Heart right ventricle (tissue), 16 donors: ENCODE data around the gene UTP11. TPM values are rescaled to one million over a fixed set of nuclear protein-coding genes. Genes with fewer than 3 reads are reported as not detected.
A peak's percentile ranks its signal among the peaks of the same experiment; 100 is the strongest.
"Not testable (repeated sequence)": the region's sequence is repeated elsewhere in the genome, so short reads cannot be mapped to it uniquely, and the experiment has no call there.

ENCODE experiments used
- ATAC-seq, 8 donors: fragments of 200-7000 bp; cut with Tn5 transposase; one replicate each; pipeline ENCODE4 v1.9.1; 2020; ENCODE audit warnings: mild to moderate bottlenecking in 8 of 8, moderate library complexity in 8 of 8, moderate number of reproducible peaks in 1 of 8
- DNase-seq, 2 donors: peaks; one replicate each; pipeline ENCODE4 v3.0.0-alpha.2; 2020
- H3K27ac ChIP-seq, 10 donors: fragments of 200-600 bp; sonication (generic) in 2 of 10; one replicate each; pipeline versions ENCODE4 v1.5.0 to v1.8.0; 2020 to 2022; ENCODE audit warnings: mild to moderate bottlenecking in 3 of 10
- H3K27me3 ChIP-seq, 7 donors: fragments of 200-600 bp; one replicate each; pipeline ENCODE4 v1.8.0; 2021 to 2022; ENCODE audit warnings: mild to moderate bottlenecking in 2 of 7
- H3K36me3 ChIP-seq, 9 donors: fragments of 200-600 bp; sonication (generic) in 1 of 9; one replicate each; pipeline versions ENCODE4 v1.5.0 to v1.8.0; 2020 to 2022; ENCODE audit warnings: mild to moderate bottlenecking in 2 of 9
- H3K4me1 ChIP-seq, 9 donors: fragments of 200-600 bp; sonication (generic) in 1 of 9; one replicate each; pipeline versions ENCODE4 v1.5.0 to v1.8.0; 2020 to 2022; ENCODE audit warnings: mild to moderate bottlenecking in 4 of 9
- H3K4me3 ChIP-seq, 10 donors: fragments of 200-600 bp; sonication (generic) in 2 of 10; one replicate each; pipeline versions ENCODE4 v1.5.0 to v1.8.0; 2020 to 2022; ENCODE audit warnings: mild to moderate bottlenecking in 7 of 10, moderate library complexity in 2 of 10
- H3K9me3 ChIP-seq, 11 donors: fragments of 200-600 bp in 10 of 11; sonication (generic) in 2 of 11; one replicate each; pipeline versions ENCODE4 v1.5.0 to v1.8.0; 2013 to 2022; ENCODE audit warnings: mild to moderate bottlenecking in 2 of 11, control low read depth in 1 of 11, moderate library complexity in 1 of 11
- CTCF ChIP-seq, 9 donors: fragments of 200-600 bp; sonication (generic) in 2 of 9; IDR thresholded peaks; one replicate each; pipeline versions ENCODE4 v1.5.0 to v1.8.0; 2021 to 2022; ENCODE audit warnings: antibody characterized with exemption in 9 of 9, mild to moderate bottlenecking in 5 of 9, moderate library complexity in 1 of 9
- WGBS, 2 donors: extraction: QIAGEN DNeasy Blood & Tissue Kit; methylation state at CpG; one replicate each; pipeline ENCODE4 v1.1.7; 2013; ENCODE audit warnings: inconsistent platforms in 1 of 2; 5-methylcytosine and 5-hydroxymethylcytosine counted together
- intact Hi-C, 10 donors: fragments of 100-400 bp; cut with DNase I; formaldehyde crosslinking; loops; one replicate each; pipeline versions ENCODE4 v1.11.1 to v1.14.2; 2022
- long read RNA-seq, 3 donors: library from polyadenylated mRNA; unstranded; transcript quantifications; one replicate each; pipeline ENCODE4 v2.0.0, GENCODE V29; 2020 to 2021
- polyA plus RNA-seq, 2 donors: library from polyadenylated mRNA; stranded (reverse); fragments of 200-250 nt; gene quantifications; one replicate each; pipeline ENCODE4 v1.2.3, GENCODE V29; 2013
- total RNA-seq, 10 donors: library from RNA; stranded (reverse); fragmentation: NEBNext Ultra II Directional in 3 of 10; extraction: Animal tissue kit (Norgen Biotek cat#: 25700) in 3 of 10; gene quantifications; one replicate each; pipeline versions ENCODE4 v1.2.1 to v1.2.4, GENCODE V29; 2021 to 2023
- donor health status: Arrhythmogenic right ventricular cardiomyopathy.
- donor health status: ischemic (EF 13 %, LVEDD 7.1; RV severe dilation, severe dysfunction).
- donor health status: healthy with polysubstance abuse.
- donor health status: DM: no; HTN: yes; CAD: no.
- donor health status: DM: no; HTN: no; CAD: no.
- donor health status: ischemic (EF 25% LVEDD 6.9; RV normal size, moderate dysfunction).
- donor health status: ischemic (EF 25% LVEDD 5.7; RV mildly dilated, moderate dysfunction).
- donor health status: healthy.
- donor health status: DM: yes; HTN: yes; CAD: no.
- donor health status: Ischemic cardiomyopathy.
- donor health status: ischemic (EF 35%, LVEDD 5.7; RV mildly dilated, moderate dysfunction).
- donor health status: nonischemic (EF 11% LVEDD 7.7; RV severe dilation, severe dysfunction).
- donor health status: DM: yes; HTN: yes; CAD: no.
- donor health status: PGD.
- donor health status: ischemic (EF 29% LVEDD 5.4; RV normal size, mild dysfunction).
- donor health status: nonischemic (EF 23%, LVEDD 6.1; RV moderate dilation, normal function).

The UTP11 gene
- total RNA-seq (10 to 100 TPM; 24.1 to 59.8 (median 37.1) TPM), polyA plus RNA-seq (10 to 100 TPM; 22.9 to 34.2 TPM)
- long read RNA-seq, donor 1, transcript UTP11-201 (8 exons, 2,019 nt) = major isoform, 40 of 43 reads
- long read RNA-seq, donor 1, partial matches to known transcripts = 0 of 43 reads
- long read RNA-seq, donor 1, other reads (novel, unspliced or antisense) = 3 of 43 reads
- long read RNA-seq, donor 2, transcript UTP11-201 (8 exons, 2,019 nt) = major isoform, 52 of 60 reads
- long read RNA-seq, donor 2, partial matches to known transcripts = 5 of 60 reads
- long read RNA-seq, donor 2, other reads (novel, unspliced or antisense) = 1 of 60 reads
- long read RNA-seq, donor 3, transcript UTP11-201 (8 exons, 2,019 nt) = major isoform, 81 of 89 reads
- long read RNA-seq, donor 3, partial matches to known transcripts = 6 of 89 reads
- long read RNA-seq, donor 3, other reads (novel, unspliced or antisense) = 1 of 89 reads

GRCh38 chr1:38012363-38013226 lies at the start of gene UTP11:
Gene UTP11 (plus strand): TSS chr1:38012734. CDS start chr1:38012803, 69 bp downstream.
- peaks cover 0 to 28% (median 6%) of the 10 kb centered on the region in 9 donors for H3K36me3 ChIP-seq
- peak within 1 kb of the TSS; percentile 60 to 85 (median 78) for H3K4me3 ChIP-seq
- 1% methylated on average over 49 of the region's 49 CpGs for WGBS, 2 donors
- H3K27ac ChIP-seq = peak within 1 kb of the TSS; percentile 80 to 96 (median 94)
- DNase-seq (peak; percentile 88 to 97), ATAC-seq (peak; percentile 97 to 98 (median 97))
- no peaks in the 10 kb centered on the region for H3K27me3 ChIP-seq
- no peak for TF ChIP-seq CTCF (IDR thresholded peaks at IDR 0.05)
- peaks cover 19 to 71% (median 48%) of the 10 kb centered on the region in 9 donors for H3K4me1 ChIP-seq
- intact Hi-C loops = loop anchor here in 2 of 10 donors (1.0 to 2.0 kb wide), 2 partner anchors 22 kb away; partner anchors contain the start of gene SF3A3 (in 2 of the 2)
- H3K9me3 ChIP-seq = peaks cover 0 to 4% (median 0%) of the 10 kb centered on the region in 11 donors

- not testable (repeated sequence) for H3K4me3 ChIP-seq, H3K9me3 ChIP-seq, H3K27ac ChIP-seq, DNase-seq, H3K27me3 ChIP-seq, ATAC-seq, H3K4me1 ChIP-seq
- intact Hi-C loops = loop anchor here in 1 of 10 donors (10.0 kb wide), 1 partner anchor 79 kb away; no protein-coding TSS in a partner anchor
- peaks cover 0 to 98% (median 47%) of the 10 kb centered on the region in 9 donors for H3K36me3 ChIP-seq
- 89 to 94% methylated on average over 12 of the region's 12 CpGs for WGBS, 2 donors
Observed at GRCh38 chr1:37964106-37964505, 48.4 kb upstream of the UTP11 start.

- no peaks in the 10 kb centered on the region for H3K9me3 ChIP-seq
- H3K27me3 ChIP-seq = no peaks in the 10 kb centered on the region
- intact Hi-C loops = loop anchor here in 1 of 10 donors (10.0 kb wide), 1 partner anchor 80 kb away; no protein-coding TSS in a partner anchor
- WGBS, 2 donors = 95 to 97% methylated on average over 4 of the region's 4 CpGs
- H3K4me1 ChIP-seq = no peaks in the 10 kb centered on the region
- no peak overlapping the region for H3K4me3 ChIP-seq
- DNase-seq (no peak), ATAC-seq (no peak)
- H3K27ac ChIP-seq = no peak overlapping the region
- peaks cover 0 to 97% (median 47%) of the 10 kb centered on the region in 9 donors for H3K36me3 ChIP-seq
- no peak for TF ChIP-seq CTCF (IDR thresholded peaks at IDR 0.05)
Observed at GRCh38 chr1:37965301-37965700, 47.2 kb upstream of the UTP11 start.

GRCh38 chr1:37973684-37974083 lies 38.9 kb upstream of the UTP11 start:
- not testable (repeated sequence) for H3K27me3 ChIP-seq, H3K4me1 ChIP-seq, H3K9me3 ChIP-seq, ATAC-seq, H3K27ac ChIP-seq, H3K4me3 ChIP-seq, DNase-seq
- WGBS, 2 donors = 95 to 96% methylated on average over 5 of the region's 5 CpGs
- H3K36me3 ChIP-seq = peaks cover 3 to 98% (median 62%) of the 10 kb centered on the region in 9 donors
- intact Hi-C loops = loop anchor here in 3 of 10 donors (2.0 kb wide), 2 partner anchors 83 to 85 kb away; no protein-coding TSS in a partner anchor

GRCh38 chr1:37974567-37974966 lies 38.0 kb upstream of the UTP11 start:
- intact Hi-C loops = loop anchor here in 3 of 10 donors (2.0 kb wide), 2 partner anchors 84 to 86 kb away; no protein-coding TSS in a partner anchor
- Histone ChIP-seq H3K27me3 (no peaks in the 10 kb centered on the region), H3K36me3 (peaks cover 4 to 98% (median 62%) of the 10 kb centered on the region in 9 donors), H3K9me3 (peaks cover 0 to 5% (median 0%) of the 10 kb centered on the region in 11 donors), H3K4me3 (no peak overlapping the region), H3K4me1 (no peaks in the 10 kb centered on the region), H3K27ac (no peak overlapping the region)
- no peak for DNase-seq
- TF ChIP-seq CTCF (IDR thresholded peaks at IDR 0.05) = no peak
- WGBS, 2 donors = 96 to 98% methylated on average over 5 of the region's 5 CpGs
- ATAC-seq = no peak
